K562 (cell line): ENCODE results near the gene DPEP2NB. TPM values are rescaled to one million over a fixed set of nuclear protein-coding genes. Genes with fewer than 3 reads are reported as not detected.
"Not testable (repeated sequence)": the region's sequence is repeated elsewhere in the genome, so short reads cannot be mapped to it uniquely, and the experiment has no call there.

Experiments
- ATAC-seq: fragments of 200-7000 bp; cut with Tn5 transposase; 3 replicates; pipeline ENCODE4 v1.9.1; 2020; ENCODE audit warnings: moderate library complexity
- BruUV-seq: library from RNA; stranded (reverse); fragments of 400-500 nt; replicated peaks from 2 replicates; lab custom pipeline; 2021; lab: Mats Ljungman, UMichigan
- CTCF ChIA-PET: fragments of 300-600 bp; formaldehyde crosslinking; extraction: SDS; loops from one replicate; lab custom pipeline; 2021; ENCODE audit warnings: low intra/inter-chr PET ratio; lab: Yijun Ruan, JAX
- POLR2A ChIA-PET: fragments of 300-600, 350-650 bp; sonication (Branson Sonifier 250); formaldehyde crosslinking; extraction: SDS; loops from one replicate; lab custom pipeline; 2021; ENCODE audit warnings: antibody characterized with exemption, inconsistent platforms; lab: Yijun Ruan, JAX
- DNase-seq, 4 experiments: peaks; one replicate each; pipeline versions ENCODE4 v3.0.0 to v3.0.0-alpha.2; 2011 to 2018; ENCODE audit warnings: low spot score in 3 of 4, mixed read lengths in 3 of 4; ENCODE audit errors: extremely low read depth in 1 of 4
- FAIRE-seq: peaks from 2 replicates; lab custom pipeline; 2011; peaks lifted over from hg19 to GRCh38; lab: Jason Lieb, UNC
- H2AFZ ChIP-seq: 2 replicates; pipeline ENCODE4 v1.6.0; 2011; ENCODE audit warnings: low read depth, low read length, control low read depth, inconsistent platforms
- H3K27ac ChIP-seq: fragments of 200-600 bp; 3 replicates; pipeline ENCODE4 v1.8.0; 2011; ENCODE audit warnings: low read depth, mild to moderate bottlenecking, control low read depth, inconsistent platforms, low read length, moderate library complexity, mixed read lengths; ENCODE audit errors: extremely low read depth
- H3K27me3 ChIP-seq, 2 experiments: fragments of 300-600 bp in 1 of 2; 2 replicates in 1 of 2; 3 replicates in 1 of 2; pipeline versions ENCODE4 v1.6.0 to v1.8.0; 2011; ENCODE audit warnings: inconsistent platforms in 2 of 2, low read length in 2 of 2, mild to moderate bottlenecking in 1 of 2, mixed read lengths in 1 of 2, moderate library complexity in 1 of 2; ENCODE audit not compliant: control insufficient read depth in 2 of 2, insufficient read depth in 2 of 2
- H3K36me3 ChIP-seq: fragments of 300-600 bp; 3 replicates; pipeline ENCODE4 v1.8.0; 2011; ENCODE audit warnings: mild to moderate bottlenecking, low read length, inconsistent platforms; ENCODE audit not compliant: control insufficient read depth, insufficient read depth
- H3K4me1 ChIP-seq, 2 experiments: fragments of 200-600 bp in 1 of 2; replicated peaks in 1 of 2; 2 replicates in 1 of 2; 3 replicates in 1 of 2; pipeline versions ENCODE4 v1.5.1 to v1.8.0; 2011; ENCODE audit warnings: inconsistent platforms in 2 of 2, low read length in 2 of 2, mild to moderate bottlenecking in 1 of 2, mixed read lengths in 1 of 2, moderate library complexity in 1 of 2; ENCODE audit not compliant: control insufficient read depth in 2 of 2, insufficient read depth in 2 of 2
- H3K4me2 ChIP-seq: 2 replicates; pipeline ENCODE4 v1.6.1; 2011; ENCODE audit warnings: low read length, control low read depth, inconsistent platforms, mixed read lengths; ENCODE audit not compliant: insufficient read depth
- H3K4me3 ChIP-seq: fragments of 200-600 bp; sonication (generic), shearing (Covaris generic); 2 replicates; pipeline ENCODE4 v1.5.1; 2016; ENCODE audit warnings: control low read depth, inconsistent platforms
- H3K79me2 ChIP-seq: fragments of 200-600 bp; 3 replicates; pipeline ENCODE4 v1.8.0; 2011; ENCODE audit warnings: low read length, inconsistent platforms; ENCODE audit not compliant: control insufficient read depth, insufficient read depth
- H3K9ac ChIP-seq, 2 experiments: 2 replicates each; pipeline versions ENCODE4 v1.6.0 to v1.6.1; 2011; ENCODE audit warnings: low read depth in 2 of 2, low read length in 2 of 2, control low read depth in 1 of 2, inconsistent platforms in 1 of 2, mild to moderate bottlenecking in 1 of 2, mixed read lengths in 1 of 2; ENCODE audit not compliant: insufficient read depth in 1 of 2
- H3K9me1 ChIP-seq: one replicate; pipeline ENCODE4 v1.6.0; 2011; ENCODE audit warnings: inconsistent platforms, mild to moderate bottlenecking, low read length, moderate library complexity; ENCODE audit not compliant: control insufficient read depth, insufficient read depth
- H3K9me3 ChIP-seq: replicated peaks from 2 replicates; pipeline ENCODE4 v1.5.1; 2011; ENCODE audit warnings: low read depth, low read length, inconsistent platforms; ENCODE audit not compliant: control insufficient read depth, insufficient read depth
- H4K20me1 ChIP-seq: replicated peaks from 2 replicates; pipeline ENCODE4 v1.6.1; 2011; ENCODE audit warnings: low read length, inconsistent platforms, mixed read lengths; ENCODE audit not compliant: control insufficient read depth, insufficient read depth
- ARID1B ChIP-seq: fragments of 450-650 bp; IDR thresholded peaks from 2 replicates; pipeline ENCODE4 v1.6.1; 2016; ENCODE audit warnings: antibody characterized with exemption, mild to moderate bottlenecking, inconsistent platforms
- ATF3 ChIP-seq, 2 experiments: fragments of 450-650 bp in 1 of 2; sonication (generic) in 1 of 2; formaldehyde crosslinking in 1 of 2; IDR thresholded peaks in 1 of 2; conservative IDR thresholded peaks in 1 of 2; 2 replicates each; pipeline versions ENCODE4 v1.6.1 to v1.8.1; 2016 to 2023; ENCODE audit warnings: mild to moderate bottlenecking in 2 of 2, moderate library complexity in 2 of 2, inconsistent platforms in 1 of 2, missing genetic modification reagents in 1 of 2
- CBFA2T3 ChIP-seq: fragments of 450-650 bp; IDR thresholded peaks from 2 replicates; pipeline ENCODE4 v1.6.1; 2017
- FOSL1 ChIP-seq: fragments of 200-800 bp; sonication (Bioruptor generic); conservative IDR thresholded peaks from 2 replicates; pipeline ENCODE4 v1.6.1; 2016; ENCODE audit warnings: missing genetic modification characterization, missing compliant biosample characterization
- HDAC1 ChIP-seq, 2 experiments: fragments of 450-650 bp; IDR thresholded peaks; 2 replicates each; pipeline ENCODE4 v1.6.1; 2016 to 2017; ENCODE audit warnings: inconsistent platforms in 1 of 2, mild to moderate bottlenecking in 1 of 2, moderate library complexity in 1 of 2
- JUND ChIP-seq, 2 experiments: IDR thresholded peaks; 2 replicates in 1 of 2; 3 replicates in 1 of 2; pipeline ENCODE4 v1.6.1; 2011; ENCODE audit warnings: borderline replicate concordance in 2 of 2, low read depth in 2 of 2, low read length in 2 of 2, improper control_type of control experiment in 1 of 2, missing biosample characterization in 1 of 2, missing genetic modification characterization in 1 of 2, missing genetic modification reagents in 1 of 2
- KDM1A ChIP-seq, 2 experiments: fragments of 450-650 bp; IDR thresholded peaks; 2 replicates each; pipeline ENCODE4 v1.6.1; 2016; ENCODE audit warnings: mild to moderate bottlenecking in 2 of 2
- L3MBTL2 ChIP-seq: fragments of 450-650 bp; IDR thresholded peaks from 2 replicates; pipeline ENCODE4 v1.6.1; 2016; ENCODE audit warnings: mild to moderate bottlenecking, moderate library complexity
- NR2C1 ChIP-seq, 2 experiments: fragments of 450-650 bp; IDR thresholded peaks; 2 replicates each; pipeline ENCODE4 v1.6.1; 2017; ENCODE audit warnings: mild to moderate bottlenecking in 2 of 2, antibody characterized with exemption in 1 of 2, inconsistent platforms in 1 of 2, missing compliant biosample characterization in 1 of 2, missing genetic modification characterization in 1 of 2
- NR2C2 ChIP-seq, 2 experiments: fragments of 200-800 bp in 1 of 2; sonication (Bioruptor generic) in 1 of 2; sonication (generic) in 1 of 2; formaldehyde crosslinking in 1 of 2; IDR thresholded peaks; 2 replicates each; pipeline versions ENCODE4 v1.6.1 to v1.8.0; 2016 to 2022; ENCODE audit warnings: mild to moderate bottlenecking in 1 of 2, missing compliant biosample characterization in 1 of 2, missing genetic modification characterization in 1 of 2, missing genetic modification reagents in 1 of 2
- SMARCA4 ChIP-seq: fragments of 450-650 bp; IDR thresholded peaks from 2 replicates; pipeline ENCODE4 v1.6.1; 2016
- WGBS: fragments of 100-300 bp; shearing (Covaris generic); methylation state at CpG from one replicate; pipeline ENCODE4 v1.1.6; 2016; ENCODE audit warnings: low coverage, mixed read lengths; ENCODE audit not compliant: insufficient coverage; ENCODE audit errors: missing lambda C conversion rate; 5-methylcytosine and 5-hydroxymethylcytosine counted together
- in situ Hi-C: fragments of 300-500 bp; cut with MboI; formaldehyde crosslinking; loops from 4 replicates; pipeline ENCODE4 v1.15.0; 2018; ENCODE audit warnings: inconsistent platforms, mixed read lengths
- intact Hi-C: fragments of 100-400 bp; cut with micrococcal nuclease; formaldehyde crosslinking; loops from 2 replicates; pipeline ENCODE4 v1.14.2; 2022
- polyA plus RNA-seq, 8 experiments: library from polyadenylated mRNA; depleted of rRNA in 4 of 8; stranded (reverse) in 5 of 8; unstranded in 3 of 8; fragments of >200 nt; fragmentation: Nextera tagmentation in 2 of 8; fragmentation: Illumina TruSeq in 1 of 8; extraction: Ambion mirVana in 2 of 8; extraction: Trizol in 1 of 8; gene quantifications; 2 replicates each; pipeline versions ENCODE4 v1.2.1 to v1.2.3, GENCODE V29; 2011 to 2014; ENCODE audit warnings: inconsistent platforms in 1 of 8, missing spikeins in 1 of 8
- total RNA-seq, 7 experiments: library from RNA; depleted of rRNA in 6 of 7; stranded (reverse); fragments of >200 nt in 6 of 7; fragmentation: Illumina TruSeq in 2 of 7; extraction: Trizol in 2 of 7; gene quantifications; 2 replicates each; pipeline versions ENCODE4 v1.2.1 to v1.2.3, GENCODE V29; 2011 to 2021; ENCODE audit warnings: low replicate concordance in 1 of 7

Gene DPEP2NB
- total and polyA plus RNA-seq, 9 of the 15 experiments (the other 6 are each of a cell fraction or from before 2014, with no cell fraction given) = not detected

GRCh38 chr16:68030108-68030507 lies 14.4 kb upstream of the DPEP2NB start:
- POLR2A ChIA-PET = interaction anchor here (1.4 to 1.6 kb wide), 2 partner anchors 9 to 70 kb away, joined by 3 to 4 read pairs; no protein-coding TSS in a partner anchor
- peaks cover 47% of the 10 kb centered on the region for H3K36me3 ChIP-seq
- H2AFZ ChIP-seq; H3K9me1 ChIP-seq; H3K4me3 ChIP-seq; H3K9me3 ChIP-seq; H3K4me2 ChIP-seq; H3K9ac ChIP-seq; in situ Hi-C loops; intact Hi-C loops; CTCF ChIA-PET; FAIRE-seq; ATAC-seq; BruUV-seq; H3K79me2 ChIP-seq; H4K20me1 ChIP-seq; H3K4me1 ChIP-seq; H3K27me3 ChIP-seq; H3K27ac ChIP-seq; TF ChIP-seq ATF3 (CRISPR knock-in tag; conservative IDR thresholded peaks at IDR 0.05); JUND (tag; IDR thresholded peaks at IDR 0.05; ENCODE audit: borderline replicate concordance, low read depth, low read length); NR2C1 (IDR thresholded peaks at IDR 0.05); NR2C2 (CRISPR knock-in tag; IDR thresholded peaks at IDR 0.05): not testable (repeated sequence)
- peak in 1 of 4 experiments; percentile 24 for DNase-seq
- 46% methylated on average over 6 of the region's 6 CpGs for WGBS
- TF ChIP-seq FOSL1 (peak; percentile 74), HDAC1 (IDR thresholded peaks at IDR 0.05) (0 out of 4 replicates have a peak, but pooled peaks of 1 of the 2 experiments have one; percentile 20), CBFA2T3 (0 out of 2 replicates have a peak, but pooled peaks have one; percentile 5), SMARCA4 (0 out of 2 replicates have a peak, but pooled peaks have one; percentile 34), ATF3 (IDR thresholded peaks at IDR 0.05) (peak; percentile 61), JUND (IDR thresholded peaks at IDR 0.05; ENCODE audit: borderline replicate concordance, low read depth, low read length) (peak; percentile 43; the same call in 1 of the 2 replicates), L3MBTL2 (peak; percentile 84), NR2C1 (tag; IDR thresholded peaks at IDR 0.05) (peak; percentile 32; the same call in 1 of the 2 replicates), ARID1B (peak; percentile 41), NR2C2 (tag; IDR thresholded peaks at IDR 0.05) (peak; percentile 25; the same call in 1 of the 2 replicates), KDM1A (IDR thresholded peaks at IDR 0.05) (peak; percentile 37 to 66; a peak in 2 of 4 replicates)
